NT2/D1 (cell line): ENCODE measurements around the gene CDH12.

Source experiments
- DNase-seq: peaks from one replicate; pipeline ENCODE4 v3.0.0-alpha.2; 2011; ENCODE audit warnings: low read depth, low spot score
- H3K27me3 ChIP-seq: 2 replicates; pipeline ENCODE4 v1.6.0; 2011; ENCODE audit warnings: mild to moderate bottlenecking; ENCODE audit not compliant: insufficient read length, insufficient read depth
- H3K36me3 ChIP-seq: 2 replicates; pipeline ENCODE4 v1.6.1; 2011; ENCODE audit warnings: mild to moderate bottlenecking, low read length, mixed read lengths; ENCODE audit not compliant: insufficient read depth, insufficient read length
- H3K4me1 ChIP-seq: 2 replicates; pipeline ENCODE4 v1.5.1; 2011; ENCODE audit not compliant: insufficient read depth, insufficient read length
- H3K4me3 ChIP-seq: 2 replicates; pipeline ENCODE4 v1.5.1; 2011; ENCODE audit warnings: low read depth; ENCODE audit not compliant: insufficient read length
- H3K9ac ChIP-seq: 2 replicates; pipeline ENCODE4 v1.6.0; 2011; ENCODE audit warnings: low read depth; ENCODE audit not compliant: insufficient read length
- H3K9me3 ChIP-seq: 2 replicates; pipeline ENCODE4 v1.5.1; 2011; ENCODE audit warnings: mild to moderate bottlenecking, low read length; ENCODE audit not compliant: insufficient read depth
- SUZ12 ChIP-seq: IDR thresholded peaks from 2 replicates; pipeline ENCODE4 v1.6.1; 2011; ENCODE audit not compliant: insufficient read length, insufficient read depth; ENCODE audit errors: extremely low read depth
- YY1 ChIP-seq: IDR thresholded peaks from 2 replicates; pipeline ENCODE4 v1.6.1; 2011; ENCODE audit not compliant: insufficient read length, insufficient read depth
- ZNF274 ChIP-seq: IDR thresholded peaks from 2 replicates; pipeline ENCODE4 v1.6.1; 2011; ENCODE audit warnings: mild to moderate bottlenecking, low read depth, low read length

Gene CDH12

DNA sequence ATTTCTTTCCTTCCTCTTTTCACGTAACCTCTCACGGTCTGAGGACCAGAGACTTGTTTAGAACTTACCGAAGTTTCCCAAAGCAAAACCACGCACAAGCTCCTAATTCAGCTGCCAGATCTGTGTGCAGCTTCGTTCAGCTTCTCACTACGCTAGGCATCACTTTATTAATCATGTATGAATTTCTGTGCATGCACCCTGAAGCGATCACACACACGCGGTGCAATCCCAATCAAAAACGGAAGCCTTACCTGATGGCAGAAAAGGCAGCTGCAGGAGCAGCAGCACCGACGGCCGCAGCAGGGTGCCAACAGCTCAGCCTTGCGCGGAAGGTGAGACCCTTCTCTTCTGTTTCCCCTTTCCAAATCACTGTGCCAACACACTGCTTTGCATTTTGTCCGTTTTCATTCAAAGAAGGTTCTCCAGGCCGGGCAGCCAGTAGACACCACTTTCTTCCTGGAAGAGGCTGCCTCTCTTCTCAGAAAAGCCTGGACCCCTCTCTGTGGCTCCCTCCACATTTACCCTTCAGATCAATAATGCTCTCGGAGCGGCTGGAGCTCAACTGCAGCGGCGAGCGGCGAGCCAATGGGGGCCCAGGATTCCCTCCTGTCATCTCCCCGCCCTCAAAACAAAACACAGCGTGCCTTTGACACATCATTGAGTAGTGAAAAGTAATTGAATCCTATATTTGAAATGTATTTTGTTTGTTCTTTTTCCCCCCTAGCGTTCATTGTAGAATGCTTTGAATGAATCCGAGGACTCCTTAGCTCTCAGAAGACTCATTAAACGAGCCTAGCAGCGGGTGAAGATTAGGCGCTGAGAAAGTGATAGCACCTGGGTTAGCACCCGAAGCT lies at the start of gene CDH12:
Gene CDH12 (minus strand): TSS at position 538 of the 854 bp plus-strand sequence.
- no peaks in the 10 kb centered on the region for H3K9me3 ChIP-seq
- H3K27me3 ChIP-seq, result peaks cover 16% of the 10 kb centered on the region
- peak within 1 kb of the TSS; percentile 50 for H3K9ac ChIP-seq
- no peaks in the 10 kb centered on the region for H3K4me1 ChIP-seq
- peak within 1 kb of the TSS; percentile 44 for H3K4me3 ChIP-seq
- peak; percentile 25 for DNase-seq
- TF ChIP-seq SUZ12 (no peak), ZNF274 (no peak)
- H3K36me3 ChIP-seq, result no peaks in the 10 kb centered on the region

- Histone ChIP-seq H3K9ac (no peak overlapping the region), H3K4me1 (no peaks in the 10 kb centered on the region), H3K9me3 (0 out of 2 replicates have a peak, but pooled peaks cover 8% of the 10 kb centered on the region), H3K36me3 (no peaks in the 10 kb centered on the region), H3K4me3 (no peak overlapping the region), H3K27me3 (no peaks in the 10 kb centered on the region)
- DNase-seq, result no peak
- TF ChIP-seq YY1, result no peak
- no peak for TF ChIP-seq SUZ12
- no peak for TF ChIP-seq ZNF274
Measured at GRCh38 chr5:22901885-22902284, 48.7 kb upstream of the CDH12 start.

- TF ChIP-seq YY1, result no peak
- TF ChIP-seq ZNF274, result no peak
- TF ChIP-seq SUZ12, result no peak
- no peaks in the 10 kb centered on the region for H3K36me3 ChIP-seq
- no peak for DNase-seq
- no peak overlapping the region for H3K9ac ChIP-seq
- H3K4me1 ChIP-seq, result no peaks in the 10 kb centered on the region
- H3K9me3 ChIP-seq, result 0 out of 2 replicates have a peak, but pooled peaks cover 8% of the 10 kb centered on the region
- no peaks in the 10 kb centered on the region for H3K27me3 ChIP-seq
- no peak overlapping the region for H3K4me3 ChIP-seq
Measured at GRCh38 chr5:22900801-22901310, 47.7 kb upstream of the CDH12 start.

DNA sequence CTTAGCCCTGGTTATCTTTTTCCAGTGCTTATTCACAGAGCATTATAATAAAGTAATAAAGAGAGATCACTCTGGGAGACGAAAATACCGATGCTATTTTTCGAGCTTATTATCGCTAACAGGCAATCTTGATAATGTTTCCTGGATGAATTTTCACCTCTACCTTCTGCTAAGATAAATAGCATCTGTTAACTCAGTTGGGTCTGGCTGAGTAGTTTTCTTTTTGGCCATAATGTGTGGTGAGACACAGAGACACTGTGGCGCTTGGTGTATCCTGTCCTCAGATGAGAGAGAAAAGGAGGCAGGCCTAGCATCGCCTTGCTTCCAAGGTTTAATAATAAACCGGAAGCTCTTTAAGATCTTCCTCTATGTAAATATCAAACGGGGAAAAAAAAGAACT lies 46.2 kb upstream of the CDH12 start:
- Histone ChIP-seq H3K9ac (no peak overlapping the region), H3K4me1 (no peaks in the 10 kb centered on the region), H3K4me3 (no peak overlapping the region), H3K9me3 (0 out of 2 replicates have a peak, but pooled peaks cover 8% of the 10 kb centered on the region), H3K27me3 (no peaks in the 10 kb centered on the region), H3K36me3 (no peaks in the 10 kb centered on the region)
- TF ChIP-seq YY1, result no peak
- no peak for TF ChIP-seq SUZ12
- no peak for DNase-seq

DNA sequence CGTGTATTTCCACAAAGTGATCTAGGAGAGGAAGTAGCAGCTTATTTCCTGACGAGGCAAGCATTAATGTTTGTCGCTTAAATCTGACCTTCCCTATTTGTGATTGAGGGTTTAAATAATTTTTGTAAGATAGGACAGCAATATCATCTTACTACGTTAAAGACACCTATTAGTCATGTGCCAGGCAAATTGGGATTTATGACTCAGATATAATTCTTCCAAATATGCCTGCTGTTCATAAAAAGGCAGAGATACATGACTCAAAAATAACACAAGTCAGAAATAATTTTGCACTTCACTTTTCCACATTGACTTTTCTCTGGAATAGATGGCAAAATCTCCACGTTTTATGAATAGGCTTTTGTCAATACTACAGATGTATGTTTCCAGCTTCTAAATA lies 43.0 kb upstream of the CDH12 start:
- Histone ChIP-seq H3K36me3 (no peaks in the 10 kb centered on the region), H3K27me3 (no peaks in the 10 kb centered on the region), H3K9me3 (0 out of 2 replicates have a peak, but pooled peaks cover 5% of the 10 kb centered on the region), H3K4me3 (no peak overlapping the region), H3K9ac (no peak overlapping the region), H3K4me1 (no peaks in the 10 kb centered on the region)
- DNase-seq, result no peak
- TF ChIP-seq SUZ12, result no peak
- no peak for TF ChIP-seq ZNF274
- TF ChIP-seq YY1, result no peak

GRCh38 chr5:22892441-22892840 lies 39.3 kb upstream of the CDH12 start:
- no peak for DNase-seq
- TF ChIP-seq SUZ12 (no peak), YY1 (no peak), ZNF274 (no peak)

GRCh38 chr5:22889720-22890119 lies 36.6 kb upstream of the CDH12 start:
- Histone ChIP-seq H3K36me3 (no peaks in the 10 kb centered on the region), H3K9ac (no peak overlapping the region), H3K9me3 (no peaks in the 10 kb centered on the region), H3K4me3 (no peak overlapping the region), H3K4me1 (no peaks in the 10 kb centered on the region), H3K27me3 (no peaks in the 10 kb centered on the region)
- DNase-seq, result no peak
- TF ChIP-seq ZNF274, result no peak
- TF ChIP-seq SUZ12, result no peak
- TF ChIP-seq YY1, result no peak

More at GRCh38 chr5:22892441-22892840, 39.3 kb upstream of the CDH12 start:
- H3K9ac ChIP-seq, result no peak overlapping the region
- H3K4me1 ChIP-seq, result no peaks in the 10 kb centered on the region
- no peak overlapping the region for H3K4me3 ChIP-seq
- no peaks in the 10 kb centered on the region for H3K27me3 ChIP-seq
- no peaks in the 10 kb centered on the region for H3K9me3 ChIP-seq
- H3K36me3 ChIP-seq, result no peaks in the 10 kb centered on the region
